GM10248 (cell line): ENCODE measurements around the gene PIK3R5.

Experiments
- CTCF ChIA-PET: fragments of 300-600 bp; sonication (Branson Sonifier 250); formaldehyde crosslinking; extraction: SDS; loops from one replicate; lab custom pipeline; 2021; ENCODE audit warnings: antibody characterized with exemption; lab: Yijun Ruan, JAX
- POLR2A ChIA-PET: fragments of 350-650 bp; sonication (Branson Sonifier 250); formaldehyde crosslinking; extraction: SDS; loops from one replicate; lab custom pipeline; 2020; ENCODE audit warnings: antibody characterized with exemption; lab: Yijun Ruan, JAX
- DNase-seq: peaks from one replicate; pipeline ENCODE4 v3.0.0; 2012; ENCODE audit errors: extremely low spot score
- TF ChIP-seq, protein P1 (sequence below): IDR thresholded peaks from 2 replicates; pipeline ENCODE4 v1.5.1; 2012; ENCODE audit warnings: mild to moderate bottlenecking, low read depth; ENCODE audit errors: extremely low read depth, missing control alignments, control extremely low read depth

PIK3R5 gene

DNA sequence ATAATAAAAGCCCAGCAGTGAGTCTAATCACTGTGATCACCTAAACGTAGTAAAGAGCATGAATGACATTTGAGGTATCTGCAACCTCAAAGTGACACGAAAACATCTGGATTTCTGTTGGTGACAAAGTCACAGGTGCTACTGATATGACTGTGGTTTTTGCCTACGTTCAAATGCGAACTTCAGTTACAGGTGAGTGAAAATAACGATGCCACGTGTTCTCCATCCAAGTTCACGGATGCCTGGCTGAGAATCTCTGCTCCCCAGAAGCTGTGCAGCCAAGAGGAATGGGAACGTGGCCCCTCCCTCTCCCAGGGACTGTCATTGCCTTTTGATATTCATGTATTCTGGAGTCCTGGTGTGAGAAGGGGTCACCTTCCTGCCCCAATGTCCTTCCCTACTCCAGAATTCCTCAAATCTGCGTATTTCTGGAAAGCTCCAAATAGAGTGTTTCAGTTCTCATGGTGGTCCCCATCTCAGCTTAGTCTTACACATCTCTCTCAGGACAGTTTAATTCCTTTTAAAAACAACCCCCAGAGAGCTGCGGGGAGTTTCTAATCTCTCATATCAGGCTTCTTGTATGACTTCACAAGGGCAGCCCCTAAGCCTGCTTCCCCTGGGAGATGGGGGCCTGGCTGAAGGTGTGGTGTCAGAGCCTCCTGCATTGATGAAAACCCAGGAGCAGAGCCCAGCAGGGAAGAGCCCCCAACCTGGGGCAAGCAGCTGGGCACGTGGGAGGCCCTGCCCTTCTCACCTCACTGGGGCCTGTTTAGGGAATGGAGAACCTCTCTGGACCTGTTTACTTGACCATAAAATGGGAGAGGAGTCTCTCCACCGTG, 25.8 kb downstream of the PIK3R5 start:
- TF ChIP-seq, protein P1, sequence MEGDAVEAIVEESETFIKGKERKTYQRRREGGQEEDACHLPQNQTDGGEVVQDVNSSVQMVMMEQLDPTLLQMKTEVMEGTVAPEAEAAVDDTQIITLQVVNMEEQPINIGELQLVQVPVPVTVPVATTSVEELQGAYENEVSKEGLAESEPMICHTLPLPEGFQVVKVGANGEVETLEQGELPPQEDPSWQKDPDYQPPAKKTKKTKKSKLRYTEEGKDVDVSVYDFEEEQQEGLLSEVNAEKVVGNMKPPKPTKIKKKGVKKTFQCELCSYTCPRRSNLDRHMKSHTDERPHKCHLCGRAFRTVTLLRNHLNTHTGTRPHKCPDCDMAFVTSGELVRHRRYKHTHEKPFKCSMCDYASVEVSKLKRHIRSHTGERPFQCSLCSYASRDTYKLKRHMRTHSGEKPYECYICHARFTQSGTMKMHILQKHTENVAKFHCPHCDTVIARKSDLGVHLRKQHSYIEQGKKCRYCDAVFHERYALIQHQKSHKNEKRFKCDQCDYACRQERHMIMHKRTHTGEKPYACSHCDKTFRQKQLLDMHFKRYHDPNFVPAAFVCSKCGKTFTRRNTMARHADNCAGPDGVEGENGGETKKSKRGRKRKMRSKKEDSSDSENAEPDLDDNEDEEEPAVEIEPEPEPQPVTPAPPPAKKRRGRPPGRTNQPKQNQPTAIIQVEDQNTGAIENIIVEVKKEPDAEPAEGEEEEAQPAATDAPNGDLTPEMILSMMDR: no peak
- ChIA-PET POLR2A (interaction anchor here (0.6 to 1.5 kb wide), 5 partner anchors 10 to 26 kb away, joined by 3 to 5 read pairs (median 3); partner anchors contain the start of gene PIK3R5), CTCF (interaction anchor here (0.8 to 3.0 kb wide), 7 partner anchors 17 to 58 kb away, joined by 3 to 15 read pairs (median 7); no protein-coding TSS in a partner anchor)
- DNase-seq: peak; percentile 66

DNA sequence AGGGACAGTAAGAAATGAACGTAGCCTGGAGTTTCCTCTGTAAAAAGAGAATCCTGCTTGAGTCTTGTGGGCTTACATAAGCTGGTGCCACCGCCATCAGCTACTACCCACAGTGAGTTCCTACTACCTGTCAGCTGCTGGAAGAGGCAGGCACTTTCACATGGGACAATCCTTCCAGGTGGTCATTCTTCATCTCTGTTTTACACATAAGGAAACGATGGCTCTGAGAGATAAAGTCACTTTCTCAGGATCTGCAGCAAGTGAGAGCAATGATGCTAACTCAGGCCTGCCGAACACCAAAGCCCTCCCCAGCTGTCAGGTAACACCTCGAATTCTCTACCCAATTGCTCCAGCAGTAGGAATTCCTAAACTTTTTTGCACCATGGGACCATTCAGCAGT, 26.6 kb downstream of the PIK3R5 start:
- no peak for DNase-seq
- TF ChIP-seq, protein P1: no peak
- ChIA-PET CTCF (interaction anchor here (1.1 to 1.9 kb wide), 3 partner anchors 15 to 59 kb away, joined by 3 to 8 read pairs (median 4); partner anchors contain the start of gene PIK3R5), POLR2A (interaction anchor here (1.5 kb wide), 1 partner anchor 10 kb away, joined by 4 read pairs; no protein-coding TSS in a partner anchor)

DNA sequence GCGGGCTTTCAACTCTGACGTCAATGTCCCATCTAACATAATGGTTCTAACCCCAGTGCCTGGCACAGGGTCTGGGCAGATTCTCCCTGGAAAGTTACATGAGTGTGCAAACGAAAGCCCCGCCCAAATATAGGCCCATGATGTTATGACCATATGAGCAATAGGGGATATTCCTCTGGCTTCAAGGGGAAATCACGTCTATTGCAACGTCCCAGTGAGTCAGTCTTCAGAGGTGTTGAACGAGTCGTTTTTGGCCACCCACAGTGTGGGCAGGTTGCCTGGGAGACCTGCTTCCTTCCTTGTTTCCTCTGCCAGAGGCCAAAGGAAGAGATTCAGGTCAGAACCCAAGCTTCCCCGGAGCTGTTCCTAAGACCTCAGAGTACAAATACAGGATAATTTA, 30.3 kb downstream of the PIK3R5 start:
- DNase-seq: no peak
- TF ChIP-seq, protein P1: no peak
- ChIA-PET CTCF (interaction anchor here (1.1 to 1.5 kb wide), 2 partner anchors 9 to 10 kb away, joined by 3 read pairs; no protein-coding TSS in a partner anchor), POLR2A (no interaction called here)

DNA sequence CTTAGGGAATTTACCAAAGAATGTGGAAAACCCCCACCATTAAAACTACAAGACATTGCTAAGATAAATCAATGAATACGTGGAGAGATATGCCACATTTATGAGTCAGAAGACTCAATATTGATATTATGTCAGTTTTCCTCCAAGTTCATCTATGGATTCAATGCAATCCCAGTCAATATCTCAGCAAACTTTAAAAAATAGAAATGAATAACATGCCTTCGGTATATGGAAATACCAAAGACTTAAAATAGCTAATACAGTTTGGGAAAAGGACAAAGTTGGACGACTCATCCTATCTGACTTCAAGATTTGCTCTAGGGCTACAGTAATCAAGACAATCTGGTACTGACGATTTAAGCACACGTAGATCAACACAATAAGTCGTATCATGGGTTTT, 31.2 kb downstream of the PIK3R5 start:
- CTCF ChIA-PET: interaction anchor here (1.1 kb wide), 1 partner anchor 10 kb away, joined by 3 read pairs; no protein-coding TSS in a partner anchor
- TF ChIP-seq, protein P1: no peak
- DNase-seq: no peak
- POLR2A ChIA-PET: no interaction called here

DNA sequence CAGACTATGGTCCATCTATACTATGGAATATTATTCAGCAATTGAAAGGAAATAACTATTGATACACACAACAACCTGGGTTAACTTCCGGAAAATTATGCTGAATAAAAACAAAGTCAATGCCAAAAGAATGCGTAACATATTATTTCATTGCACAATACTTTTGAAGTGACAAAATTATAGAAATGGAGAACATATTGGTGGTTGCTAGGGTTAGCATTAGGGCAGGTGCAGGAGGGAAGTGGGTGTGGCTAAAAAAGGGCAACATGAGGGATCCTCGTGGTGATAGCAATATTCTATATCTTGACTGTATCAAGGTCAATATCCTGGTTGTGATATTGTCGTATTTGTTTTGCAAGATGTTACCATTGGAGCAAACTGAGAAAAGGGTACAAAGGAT, 34.9 kb downstream of the PIK3R5 start:
- TF ChIP-seq, protein P1: no peak
- ChIA-PET POLR2A (no interaction called here), CTCF (no interaction called here)
- no peak for DNase-seq

DNA sequence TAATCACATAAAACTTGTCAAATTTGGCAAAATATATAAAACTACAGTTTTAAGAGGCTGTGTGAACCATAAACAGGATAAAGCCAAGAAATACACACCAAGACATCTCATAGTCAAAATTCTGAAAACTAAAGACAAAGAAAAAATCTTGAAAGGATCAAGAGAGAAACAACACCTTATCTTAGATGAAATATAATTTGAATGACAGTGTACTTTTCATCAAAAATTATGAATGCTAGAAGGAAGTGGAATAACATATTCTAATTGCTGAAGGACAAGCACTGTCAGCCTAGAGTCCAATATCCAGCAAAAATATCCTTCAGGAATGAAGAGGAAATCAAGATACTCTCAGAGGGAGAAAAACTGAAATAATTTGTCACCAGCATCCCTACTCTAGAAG, 37.2 kb downstream of the PIK3R5 start:
- TF ChIP-seq, protein P1: no peak
- ChIA-PET CTCF (no interaction called here), POLR2A (no interaction called here)
- DNase-seq: no peak
